Omental fat pad (tissue), 4 donors: ENCODE results near the gene IL18BP. TPM values are rescaled to one million over a fixed set of nuclear protein-coding genes. Genes with fewer than 3 reads are reported as not detected.

Experiments used
- ATAC-seq: fragments of 150-250 bp; one replicate; pipeline ENCODE4 v1.9.1; 2016; ENCODE audit warnings: mild to moderate bottlenecking, moderate library complexity; ENCODE audit not compliant: low FRiP score
- DNase-seq: peaks from one replicate; pipeline ENCODE4 v3.0.0-alpha.2; 2019; ENCODE audit warnings: low spot score
- total RNA-seq, 4 donors: library from RNA; depleted of rRNA; stranded (reverse); fragments of >200 nt; gene quantifications; one replicate each; pipeline ENCODE4 v1.1.0, GENCODE V29; 2016
- TF ChIP-seq, protein P1 (sequence below), 3 donors: fragments of 450-650 bp; IDR thresholded peaks; one replicate each; pipeline ENCODE4 v1.5.1; 2016 to 2017; ENCODE audit warnings: antibody characterized with exemption in 3 of 3, mild to moderate bottlenecking in 3 of 3, moderate library complexity in 2 of 3

Gene IL18BP
- total RNA-seq, 4 donors from 2014 or later: 4.1 to 16.7 (median 10.8) TPM

DNA sequence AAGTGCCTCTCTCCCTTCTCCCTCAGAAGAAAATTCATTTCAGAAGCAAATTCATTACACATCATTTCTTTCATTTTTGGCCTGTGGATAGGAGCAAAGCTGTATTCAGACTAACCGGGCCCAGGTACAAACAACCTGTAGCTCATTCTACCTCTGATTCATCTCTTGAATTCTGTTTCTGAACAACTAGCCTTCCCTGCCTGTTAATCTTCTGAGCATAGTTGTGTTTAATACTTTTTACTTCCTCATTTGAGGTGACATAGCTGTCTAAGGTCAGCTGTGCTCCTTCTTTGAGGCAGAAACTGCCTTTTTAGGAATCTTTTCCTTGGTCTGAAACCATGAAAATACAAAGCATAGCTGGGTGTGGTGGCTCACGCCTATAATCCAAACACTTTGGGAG is 12.6 kb upstream of the IL18BP start:
- no peak for ATAC-seq
- TF ChIP-seq, protein P1, sequence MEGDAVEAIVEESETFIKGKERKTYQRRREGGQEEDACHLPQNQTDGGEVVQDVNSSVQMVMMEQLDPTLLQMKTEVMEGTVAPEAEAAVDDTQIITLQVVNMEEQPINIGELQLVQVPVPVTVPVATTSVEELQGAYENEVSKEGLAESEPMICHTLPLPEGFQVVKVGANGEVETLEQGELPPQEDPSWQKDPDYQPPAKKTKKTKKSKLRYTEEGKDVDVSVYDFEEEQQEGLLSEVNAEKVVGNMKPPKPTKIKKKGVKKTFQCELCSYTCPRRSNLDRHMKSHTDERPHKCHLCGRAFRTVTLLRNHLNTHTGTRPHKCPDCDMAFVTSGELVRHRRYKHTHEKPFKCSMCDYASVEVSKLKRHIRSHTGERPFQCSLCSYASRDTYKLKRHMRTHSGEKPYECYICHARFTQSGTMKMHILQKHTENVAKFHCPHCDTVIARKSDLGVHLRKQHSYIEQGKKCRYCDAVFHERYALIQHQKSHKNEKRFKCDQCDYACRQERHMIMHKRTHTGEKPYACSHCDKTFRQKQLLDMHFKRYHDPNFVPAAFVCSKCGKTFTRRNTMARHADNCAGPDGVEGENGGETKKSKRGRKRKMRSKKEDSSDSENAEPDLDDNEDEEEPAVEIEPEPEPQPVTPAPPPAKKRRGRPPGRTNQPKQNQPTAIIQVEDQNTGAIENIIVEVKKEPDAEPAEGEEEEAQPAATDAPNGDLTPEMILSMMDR (IDR thresholded peaks at IDR 0.05): no peak
- no peak for DNase-seq

DNA sequence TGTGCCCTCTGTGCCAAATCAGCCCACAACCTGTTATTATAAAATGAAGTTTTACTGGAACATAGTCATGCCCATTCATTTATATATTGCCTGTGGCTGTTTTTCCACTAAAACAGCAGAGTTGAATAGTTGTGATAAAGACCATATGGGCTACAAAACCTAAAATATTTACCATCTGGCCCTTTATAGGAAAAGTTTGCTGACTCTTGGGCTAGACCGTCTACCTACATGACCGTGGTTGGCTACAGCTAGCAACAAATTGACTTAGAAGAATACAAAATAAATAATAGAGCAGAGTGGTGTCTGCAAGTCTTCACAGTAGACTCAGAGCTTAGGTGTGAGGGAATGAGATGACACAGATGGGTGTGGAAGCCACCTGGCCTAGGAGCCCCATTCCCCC is 11.2 kb upstream of the IL18BP start:
- ATAC-seq (peak; percentile 7), DNase-seq (no peak)
- TF ChIP-seq, protein P1 (IDR thresholded peaks at IDR 0.05): no peak

DNA sequence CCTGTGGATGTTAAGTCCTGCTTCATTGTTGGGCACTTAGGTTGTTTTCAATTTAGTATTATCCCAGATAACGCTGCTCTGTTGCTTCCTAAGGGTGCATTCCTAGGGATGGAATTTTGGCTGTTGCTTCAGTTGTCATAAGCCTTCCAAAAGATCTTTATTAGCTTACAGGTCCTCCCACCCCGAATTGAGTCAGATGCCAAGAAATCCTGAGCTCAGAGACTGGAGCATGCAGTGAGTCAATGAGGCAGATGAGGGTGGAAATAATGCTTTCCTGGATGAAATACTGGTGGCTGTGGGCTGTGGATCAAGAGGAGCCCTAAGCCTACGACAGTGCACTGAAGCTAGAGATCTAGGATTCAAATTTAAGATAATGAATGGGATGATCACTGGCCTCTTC is 10.7 kb upstream of the IL18BP start:
- no peak for DNase-seq
- TF ChIP-seq, protein P1 (IDR thresholded peaks at IDR 0.05): no peak
- ATAC-seq: peak; percentile 85

DNA sequence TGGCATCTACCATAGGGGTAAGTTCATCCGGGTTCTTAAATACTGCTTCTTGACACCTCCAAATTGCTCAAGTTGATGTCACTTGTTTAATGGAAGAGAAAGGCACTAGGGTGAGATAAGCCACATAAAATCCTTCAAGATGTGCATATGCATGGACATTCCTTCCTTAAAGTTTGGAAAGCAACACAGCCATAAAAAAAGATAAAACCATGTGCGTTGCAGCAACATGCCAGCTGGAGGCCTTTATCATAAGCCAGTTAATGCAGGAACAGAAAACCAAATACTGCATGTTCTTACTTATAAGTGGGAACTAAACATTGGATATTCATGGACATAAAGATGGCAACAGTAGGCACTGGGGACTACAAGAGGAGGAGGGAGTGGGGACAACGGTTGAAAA is 8.0 kb upstream of the IL18BP start:
- ATAC-seq (no peak), DNase-seq (no peak)

DNA sequence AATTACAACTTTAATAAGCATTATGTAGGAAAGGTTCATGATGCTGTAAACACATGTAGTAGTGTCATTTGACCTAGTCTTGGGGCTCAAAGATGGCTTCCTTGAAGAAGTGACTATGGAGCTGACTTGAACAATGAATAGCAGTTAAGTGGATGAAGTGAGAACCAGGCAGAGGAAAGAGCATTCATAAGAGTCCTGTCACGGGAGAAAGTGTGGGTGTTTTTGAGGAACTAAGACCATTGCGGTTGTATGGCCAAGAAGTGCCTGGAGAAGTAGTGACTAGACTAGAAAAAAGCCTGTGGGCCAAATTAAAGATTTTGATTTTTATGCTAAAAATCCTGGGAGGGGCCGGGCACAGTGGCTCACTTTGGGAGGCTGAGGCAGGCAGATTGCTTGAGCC is 7.2 kb upstream of the IL18BP start:
- TF ChIP-seq, protein P1 (IDR thresholded peaks at IDR 0.05): no peak
- no peak for ATAC-seq
- no peak for DNase-seq

More for the DNA sequence above, 8.0 kb upstream of the IL18BP start:
- TF ChIP-seq, protein P1 (IDR thresholded peaks at IDR 0.05): no peak

DNA sequence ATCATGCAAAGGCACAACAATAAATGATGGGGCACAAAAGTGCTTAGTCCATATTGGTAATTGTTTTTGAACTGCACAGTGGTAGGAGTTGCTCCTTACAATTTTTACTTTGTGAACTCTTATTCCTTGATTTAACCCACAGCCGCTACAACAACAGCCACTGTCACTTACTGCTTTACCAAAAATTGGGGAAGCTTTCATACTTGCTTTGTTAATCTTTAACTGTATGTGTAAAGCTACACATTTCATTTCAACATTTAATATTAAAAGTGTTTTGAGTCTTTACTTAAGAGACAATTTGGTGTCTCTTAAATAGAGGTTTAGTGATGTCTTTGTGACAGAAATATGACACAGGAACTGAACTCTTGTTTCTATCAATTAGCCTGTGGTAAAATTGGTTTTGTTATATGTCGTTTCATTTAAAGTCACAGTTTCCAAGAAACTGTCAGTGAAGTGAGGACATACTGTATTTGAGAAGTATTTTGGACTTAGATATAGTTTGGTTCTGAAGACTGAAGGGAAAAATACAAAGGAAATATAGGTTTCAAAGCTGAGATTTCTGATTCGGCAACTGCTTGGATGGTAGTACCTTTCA is 6.5 kb upstream of the IL18BP start:
- TF ChIP-seq, protein P1 (IDR thresholded peaks at IDR 0.05): no peak
- DNase-seq (no peak), ATAC-seq (no peak)

DNA sequence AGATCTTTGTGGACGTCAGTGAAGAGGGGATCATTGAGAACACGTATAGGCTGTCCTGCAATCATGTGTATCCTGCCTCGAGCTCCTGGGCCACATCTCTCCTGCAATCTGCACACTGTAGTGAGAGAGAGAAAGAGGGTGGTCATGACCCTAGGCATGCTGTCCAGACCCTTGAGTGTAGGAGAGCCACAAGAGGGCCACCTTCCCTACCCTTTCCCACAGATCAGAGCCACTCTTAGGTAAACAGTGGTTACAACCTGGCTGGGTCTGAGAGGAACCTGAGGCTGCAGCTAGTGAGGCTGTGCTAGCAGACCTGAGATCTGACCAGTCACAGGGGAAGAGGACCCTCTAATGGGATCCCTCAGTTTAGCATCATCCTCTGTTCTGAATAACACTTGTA is 3.9 kb upstream of the IL18BP start:
- no peak for ATAC-seq
- peak; percentile 13 for DNase-seq
- TF ChIP-seq, protein P1 (IDR thresholded peaks at IDR 0.05): no peak
